ENCODE results near the gene MYO15B. TPM values are rescaled to one million over a fixed set of nuclear protein-coding genes. Genes with fewer than 3 reads are reported as not detected.

MYO15B gene
- total RNA-seq, 1 experiment from 2014 or later, result 58.4 TPM

DNA sequence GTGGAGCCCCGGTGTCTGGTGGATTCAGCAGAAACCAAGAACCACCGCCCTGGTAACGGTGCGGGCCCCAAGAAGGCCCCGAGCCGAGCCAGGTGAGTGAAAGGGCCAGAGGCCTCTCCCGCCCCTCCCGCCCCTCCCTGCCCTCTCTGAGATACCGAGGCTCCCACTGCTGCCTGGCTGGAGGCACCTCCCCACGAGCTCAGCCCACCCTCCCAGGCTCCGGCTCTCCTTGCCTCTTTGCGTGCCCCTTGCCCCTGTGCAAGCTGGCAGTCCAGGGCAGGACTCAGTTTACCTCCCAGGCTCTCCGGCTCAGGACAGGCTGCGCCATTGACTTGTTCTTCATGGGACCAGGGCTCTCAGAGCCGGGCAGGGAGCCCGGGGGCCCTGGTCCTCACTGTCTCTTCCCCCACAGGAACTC is 14.1 kb upstream of the MYO15B start:
- no TSS peak for BruUV-seq (replicated peaks)
- no peak for DNase-seq
- intact Hi-C loops (cut with micrococcal nuclease; ENCODE audit: unreplicated experiment), result no loop called here
- TF ChIP-seq, protein P1, sequence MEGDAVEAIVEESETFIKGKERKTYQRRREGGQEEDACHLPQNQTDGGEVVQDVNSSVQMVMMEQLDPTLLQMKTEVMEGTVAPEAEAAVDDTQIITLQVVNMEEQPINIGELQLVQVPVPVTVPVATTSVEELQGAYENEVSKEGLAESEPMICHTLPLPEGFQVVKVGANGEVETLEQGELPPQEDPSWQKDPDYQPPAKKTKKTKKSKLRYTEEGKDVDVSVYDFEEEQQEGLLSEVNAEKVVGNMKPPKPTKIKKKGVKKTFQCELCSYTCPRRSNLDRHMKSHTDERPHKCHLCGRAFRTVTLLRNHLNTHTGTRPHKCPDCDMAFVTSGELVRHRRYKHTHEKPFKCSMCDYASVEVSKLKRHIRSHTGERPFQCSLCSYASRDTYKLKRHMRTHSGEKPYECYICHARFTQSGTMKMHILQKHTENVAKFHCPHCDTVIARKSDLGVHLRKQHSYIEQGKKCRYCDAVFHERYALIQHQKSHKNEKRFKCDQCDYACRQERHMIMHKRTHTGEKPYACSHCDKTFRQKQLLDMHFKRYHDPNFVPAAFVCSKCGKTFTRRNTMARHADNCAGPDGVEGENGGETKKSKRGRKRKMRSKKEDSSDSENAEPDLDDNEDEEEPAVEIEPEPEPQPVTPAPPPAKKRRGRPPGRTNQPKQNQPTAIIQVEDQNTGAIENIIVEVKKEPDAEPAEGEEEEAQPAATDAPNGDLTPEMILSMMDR (IDR thresholded peaks at IDR 0.05; ENCODE audit: unreplicated experiment), result no peak
- peaks cover 2% of the 10 kb centered on the region for H3K4me1 Mint-ChIP-seq (ENCODE audit: low read depth, unreplicated experiment)
- no peaks in the 10 kb centered on the region for H3K27me3 Mint-ChIP-seq (ENCODE audit: unreplicated experiment)
- CTCF ChIA-PET, result no interaction called here
- no peak overlapping the region for H3K4me3 Mint-ChIP-seq (ENCODE audit: low read depth, unreplicated experiment)
- no peak overlapping the region for H3K27ac Mint-ChIP-seq (ENCODE audit: unreplicated experiment)
- H3K36me3 Mint-ChIP-seq (ENCODE audit: insufficient read depth, unreplicated experiment), result peaks cover 44% of the 10 kb centered on the region
- H3K9me3 Mint-ChIP-seq (ENCODE audit: low read depth, unreplicated experiment), result no peaks in the 10 kb centered on the region

DNA sequence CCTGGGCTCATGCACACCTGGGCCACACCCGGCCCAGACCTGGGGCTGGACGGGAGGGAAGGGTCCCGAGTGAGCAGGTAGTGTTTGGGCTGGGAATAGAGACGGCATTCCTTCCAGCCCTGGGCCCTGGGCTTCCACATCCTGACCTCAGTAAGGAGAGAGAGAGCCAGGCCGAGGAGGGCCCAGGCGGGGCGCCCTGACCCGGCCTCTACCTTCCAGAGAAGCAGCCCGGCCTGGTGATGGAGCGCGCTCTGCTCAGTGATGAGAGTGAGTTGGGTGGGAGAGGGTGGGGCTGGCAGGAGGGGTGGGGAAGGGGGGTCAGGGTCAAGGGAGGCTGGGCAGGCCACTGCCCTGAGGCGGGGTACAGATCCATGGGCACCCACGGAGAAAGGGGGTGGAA is 13.6 kb upstream of the MYO15B start:
- BruUV-seq (replicated peaks), result no TSS peak
- peaks cover 39% of the 10 kb centered on the region for H3K36me3 Mint-ChIP-seq (ENCODE audit: insufficient read depth, unreplicated experiment)
- no peak for DNase-seq
- H3K27me3 Mint-ChIP-seq (ENCODE audit: unreplicated experiment), result no peaks in the 10 kb centered on the region
- TF ChIP-seq, protein P1 (IDR thresholded peaks at IDR 0.05; ENCODE audit: unreplicated experiment), result no peak
- no peaks in the 10 kb centered on the region for H3K9me3 Mint-ChIP-seq (ENCODE audit: low read depth, unreplicated experiment)
- no peak overlapping the region for H3K27ac Mint-ChIP-seq (ENCODE audit: unreplicated experiment)
- CTCF ChIA-PET, result no interaction called here
- intact Hi-C loops (cut with micrococcal nuclease; ENCODE audit: unreplicated experiment), result no loop called here
- no peak overlapping the region for H3K4me3 Mint-ChIP-seq (ENCODE audit: low read depth, unreplicated experiment)
- H3K4me1 Mint-ChIP-seq (ENCODE audit: low read depth, unreplicated experiment), result peaks cover 6% of the 10 kb centered on the region

DNA sequence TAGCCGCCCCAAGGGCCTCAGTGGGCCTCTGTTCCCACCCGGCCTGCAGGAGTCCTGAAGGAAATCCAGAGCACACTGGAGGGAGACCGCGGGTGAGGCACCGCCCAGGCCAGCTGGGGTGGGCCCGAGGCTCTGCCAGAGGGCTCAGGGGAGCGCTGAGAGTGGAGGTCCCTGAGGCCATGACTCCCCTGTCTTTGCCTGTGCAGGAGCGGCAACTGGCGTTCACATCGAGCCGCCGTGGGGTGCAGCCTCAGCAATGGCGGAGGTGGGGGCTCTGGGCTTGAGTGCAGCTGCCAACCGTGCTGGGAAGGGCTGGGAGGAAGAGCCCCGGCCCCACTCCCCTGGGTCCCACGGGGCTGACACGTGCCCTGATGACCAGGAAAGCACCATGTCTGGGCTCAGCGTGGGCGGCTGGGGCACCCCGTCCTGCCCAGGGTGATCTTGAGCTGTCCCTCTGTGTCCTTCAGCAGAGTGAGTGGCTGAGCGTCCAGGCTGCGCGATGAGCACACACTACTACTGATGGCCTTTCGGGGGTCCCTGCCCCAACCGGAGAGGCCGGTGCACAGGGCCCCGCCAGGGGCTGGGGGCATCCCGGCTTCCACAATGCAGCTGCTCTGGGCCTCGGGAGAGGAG is 13.1 kb upstream of the MYO15B start:
- CTCF ChIA-PET, result no interaction called here

DNA sequence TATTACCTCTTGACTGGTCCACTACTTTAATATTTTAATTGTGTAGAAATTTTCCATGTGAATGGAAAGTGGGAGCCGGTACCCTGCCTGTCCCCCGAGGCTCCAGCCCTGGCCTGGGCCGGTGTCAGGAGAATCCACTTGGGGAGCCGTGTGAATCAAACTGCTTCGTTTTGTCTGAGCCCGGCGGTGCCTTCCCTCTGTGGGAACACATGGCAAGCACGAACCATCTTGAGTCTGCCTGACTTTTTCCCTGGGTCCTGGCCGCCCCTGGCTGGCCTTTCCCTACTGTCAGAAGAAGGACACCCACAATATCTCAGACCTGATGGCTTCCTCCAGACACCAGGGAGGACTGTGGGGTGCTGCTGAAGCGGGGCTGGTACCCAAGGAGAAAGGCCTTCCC is 12.4 kb upstream of the MYO15B start:
- CTCF ChIA-PET, result no interaction called here
- TF ChIP-seq, protein P1 (IDR thresholded peaks at IDR 0.05; ENCODE audit: unreplicated experiment), result no peak
- Mint-ChIP-seq H3K27me3 (ENCODE audit: unreplicated experiment) (no peaks in the 10 kb centered on the region), H3K4me3 (ENCODE audit: low read depth, unreplicated experiment) (no peak overlapping the region), H3K4me1 (ENCODE audit: low read depth, unreplicated experiment) (peaks cover 8% of the 10 kb centered on the region), H3K27ac (ENCODE audit: unreplicated experiment) (peak overlapping the region; percentile 56), H3K9me3 (ENCODE audit: low read depth, unreplicated experiment) (no peaks in the 10 kb centered on the region), H3K36me3 (ENCODE audit: insufficient read depth, unreplicated experiment) (peaks cover 34% of the 10 kb centered on the region)
- intact Hi-C loops (cut with micrococcal nuclease; ENCODE audit: unreplicated experiment), result no loop called here
- no peak for DNase-seq
- BruUV-seq (replicated peaks), result no TSS peak

More for the DNA sequence above, 13.1 kb upstream of the MYO15B start:
- TF ChIP-seq, protein P1 (IDR thresholded peaks at IDR 0.05; ENCODE audit: unreplicated experiment), result no peak
- H3K4me3 Mint-ChIP-seq (ENCODE audit: low read depth, unreplicated experiment), result no peak overlapping the region
- no peak overlapping the region for H3K27ac Mint-ChIP-seq (ENCODE audit: unreplicated experiment)
- H3K9me3 Mint-ChIP-seq (ENCODE audit: low read depth, unreplicated experiment), result no peaks in the 10 kb centered on the region
- BruUV-seq (replicated peaks), result no TSS peak
- peaks cover 8% of the 10 kb centered on the region for H3K4me1 Mint-ChIP-seq (ENCODE audit: low read depth, unreplicated experiment)
- peaks cover 34% of the 10 kb centered on the region for H3K36me3 Mint-ChIP-seq (ENCODE audit: insufficient read depth, unreplicated experiment)
- no peak for DNase-seq
- H3K27me3 Mint-ChIP-seq (ENCODE audit: unreplicated experiment), result no peaks in the 10 kb centered on the region
- intact Hi-C loops (cut with micrococcal nuclease; ENCODE audit: unreplicated experiment), result no loop called here

Data from Calu3 (cell line).